HG03025 (cell line): Measurements from ENCODE around the gene ARAF.
"Not testable (repeated sequence)": the region's sequence is repeated elsewhere in the genome, so short reads cannot be mapped to it uniquely, and the experiment has no call there.

Experiments used
- ATAC-seq: cut with Tn5 transposase; IDR thresholded peaks from one replicate; pipeline ENCODE4 v1.9.1; 2021; ENCODE audit warnings: mild to moderate bottlenecking, moderate library complexity; ENCODE audit not compliant: unreplicated experiment, low FRiP score

ARAF gene

GRCh38 chrX:47584714-47585113 lies 23.7 kb downstream of the ARAF start:
- no peak for ATAC-seq

GRCh38 chrX:47585273-47585672 lies 24.3 kb downstream of the ARAF start:
- ATAC-seq, result no peak

DNA sequence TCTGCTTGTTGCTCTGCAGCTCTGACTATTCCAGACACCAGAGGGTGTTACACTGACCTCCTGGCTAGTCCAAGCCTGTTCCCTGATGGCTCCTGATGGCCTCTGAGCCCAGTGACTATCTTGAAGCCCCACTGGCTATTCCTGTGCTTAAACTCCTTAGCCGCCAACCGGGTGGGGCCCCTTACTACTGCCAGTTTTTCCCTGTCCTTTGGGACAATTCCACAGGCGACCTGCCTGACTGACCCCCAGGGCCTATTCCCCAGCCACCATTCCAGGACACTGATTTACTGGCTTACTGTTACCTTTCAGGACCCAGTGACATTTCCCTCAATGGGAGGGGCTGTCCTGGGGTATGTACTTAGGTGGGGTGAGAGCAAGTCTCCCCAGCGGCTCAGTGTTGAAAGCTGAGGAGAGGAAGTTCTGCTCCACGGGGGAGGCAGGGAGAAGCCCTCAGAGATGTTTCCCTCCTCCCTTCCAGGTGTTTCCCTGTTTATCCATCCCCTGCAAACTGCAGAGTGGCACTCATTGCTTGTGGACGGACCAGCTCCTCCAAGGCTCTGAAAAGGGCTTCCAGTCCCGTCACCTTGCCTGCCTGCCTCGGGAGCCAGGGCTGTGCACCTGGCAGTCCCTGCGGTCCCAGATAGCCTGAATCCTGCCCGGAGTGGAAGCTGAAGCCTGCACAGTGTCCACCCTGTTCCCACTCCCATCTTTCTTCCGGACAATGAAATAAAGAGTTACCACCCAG lies 25.2 kb downstream of the ARAF start:
- ATAC-seq, result no peak

- ATAC-seq, result no peak
These were observed 26.3 kb downstream of the ARAF start for GRCh38 chrX:47587091-47587891.

DNA sequence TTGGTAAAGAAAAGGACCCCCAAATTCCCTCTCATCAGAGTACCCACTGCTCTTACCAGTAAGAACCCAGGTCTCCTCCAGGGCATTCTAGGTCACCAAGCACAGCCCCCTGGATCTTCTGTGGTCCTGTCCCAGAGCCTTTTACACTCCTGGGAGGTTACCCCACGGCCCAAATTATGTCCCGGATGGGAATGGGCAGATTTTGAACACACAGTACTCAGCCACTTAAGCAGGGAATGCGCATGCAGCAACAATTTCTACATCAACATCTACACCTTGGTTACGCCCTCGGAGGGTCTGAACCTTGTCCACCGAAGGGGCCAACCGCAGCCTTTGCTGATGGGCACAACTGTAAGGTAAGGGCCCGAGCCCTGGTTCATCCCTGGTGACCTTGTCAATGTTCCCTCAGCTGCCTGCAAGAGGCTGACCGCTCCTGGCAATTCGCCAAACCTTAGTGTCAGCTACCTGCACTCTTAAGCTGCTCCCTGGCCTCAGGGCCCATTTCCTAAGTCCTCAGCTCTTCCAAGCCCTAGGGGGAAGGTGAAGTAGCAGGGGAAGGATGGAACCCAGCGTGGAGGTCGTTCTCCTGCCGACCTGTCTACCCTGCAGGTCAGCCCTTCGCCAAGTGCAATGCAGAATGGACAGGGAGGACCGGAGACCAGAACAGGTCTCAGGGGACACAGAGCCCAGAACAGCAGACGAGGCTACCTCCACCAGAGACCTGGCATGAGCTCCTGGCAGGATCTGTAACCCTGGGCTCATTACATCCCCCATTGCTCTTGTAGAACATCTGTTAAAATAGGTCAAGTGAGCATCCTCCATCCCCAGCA lies 27.1 kb downstream of the ARAF start:
- ATAC-seq, result no peak

- no peak for ATAC-seq
These were observed 30.0 kb downstream of the ARAF start for GRCh38 chrX:47590984-47591383.

DNA sequence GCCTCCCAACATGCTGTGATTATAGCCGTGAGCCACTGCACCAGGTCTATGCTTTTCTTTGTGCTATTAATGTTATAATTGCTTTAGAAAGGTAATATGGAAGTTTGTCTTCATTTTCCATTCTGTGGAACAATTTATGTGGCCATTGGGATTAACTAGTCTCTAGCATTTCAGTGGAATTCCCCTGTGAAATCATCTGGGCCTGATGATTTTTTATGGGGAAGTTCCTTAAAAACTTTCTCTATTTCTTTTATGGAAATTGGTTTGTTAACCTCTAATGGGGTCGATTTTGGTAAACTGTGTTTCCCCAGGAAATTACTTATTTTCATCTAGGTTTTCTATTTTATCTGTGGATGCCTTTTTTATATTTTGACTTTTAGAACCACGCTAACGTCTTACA lies 32.5 kb downstream of the ARAF start:
- ATAC-seq, result no peak

- no peak for ATAC-seq
These were observed 34.8 kb downstream of the ARAF start for GRCh38 chrX:47595716-47596251.

DNA sequence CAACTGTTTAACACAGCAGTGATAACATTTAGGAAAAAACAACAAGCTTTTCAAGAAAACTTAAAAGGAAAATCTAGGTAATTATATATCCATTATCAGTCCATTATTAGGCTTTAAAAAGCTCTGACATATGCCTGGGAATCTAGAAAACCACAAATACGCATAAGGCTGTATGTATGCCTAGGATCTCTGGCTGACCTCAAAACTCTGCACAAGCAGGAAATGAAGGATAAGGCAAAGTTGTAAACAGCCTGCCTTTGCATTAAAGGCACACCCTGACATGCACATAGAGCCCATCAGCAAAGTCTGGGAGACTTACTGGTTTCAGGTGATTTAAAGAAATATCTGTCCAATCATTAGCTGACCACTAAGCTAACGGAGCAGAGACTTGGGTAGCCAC lies 35.3 kb downstream of the ARAF start:
- ATAC-seq, result no peak

DNA sequence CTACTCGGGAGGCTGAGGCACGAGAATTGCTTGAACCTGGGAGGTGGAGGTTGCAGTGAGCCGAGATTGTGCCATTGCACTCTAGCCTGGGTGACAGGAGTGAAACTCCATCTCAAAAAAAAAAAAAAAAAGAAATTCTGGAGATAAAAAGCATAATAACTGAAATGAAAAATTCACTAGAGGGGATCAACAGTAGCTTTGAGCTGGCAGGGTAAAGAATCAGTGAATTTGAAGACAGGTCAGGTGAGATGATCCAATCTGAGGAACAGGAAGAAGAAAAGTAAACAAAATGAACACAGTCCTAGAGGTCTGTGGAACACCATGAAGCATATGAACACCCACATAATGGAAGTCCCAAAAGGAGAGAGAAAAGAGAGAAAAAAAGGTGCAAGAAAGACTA lies 36.2 kb downstream of the ARAF start:
- no peak for ATAC-seq

- not testable (repeated sequence) for ATAC-seq
These were observed 42.1 kb downstream of the ARAF start for GRCh38 chrX:47603125-47603524.

- no peak for ATAC-seq
These were observed 44.0 kb downstream of the ARAF start for GRCh38 chrX:47605024-47605423.

DNA sequence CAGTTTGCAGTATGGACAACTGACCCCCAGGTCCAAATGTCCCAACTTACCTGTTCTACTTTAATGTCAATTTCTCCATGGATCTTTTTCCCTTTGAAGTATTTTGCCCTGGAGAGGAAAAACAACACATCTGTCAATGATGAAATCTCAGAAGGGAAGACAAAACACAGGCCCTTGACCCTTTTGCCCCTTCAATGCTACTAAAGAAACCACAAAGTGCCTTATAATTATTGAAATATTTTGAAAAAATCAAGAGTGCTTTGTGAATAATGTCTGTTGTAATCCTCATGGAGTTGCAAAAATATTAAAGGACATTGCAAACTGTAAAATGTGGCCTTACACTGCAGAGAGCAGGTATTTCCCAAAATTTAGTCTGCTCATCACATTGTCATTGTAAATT lies 46.1 kb downstream of the ARAF start:
- ATAC-seq, result no peak

- no peak for ATAC-seq
These were observed 47.3 kb downstream of the ARAF start for GRCh38 chrX:47608130-47608810.

DNA sequence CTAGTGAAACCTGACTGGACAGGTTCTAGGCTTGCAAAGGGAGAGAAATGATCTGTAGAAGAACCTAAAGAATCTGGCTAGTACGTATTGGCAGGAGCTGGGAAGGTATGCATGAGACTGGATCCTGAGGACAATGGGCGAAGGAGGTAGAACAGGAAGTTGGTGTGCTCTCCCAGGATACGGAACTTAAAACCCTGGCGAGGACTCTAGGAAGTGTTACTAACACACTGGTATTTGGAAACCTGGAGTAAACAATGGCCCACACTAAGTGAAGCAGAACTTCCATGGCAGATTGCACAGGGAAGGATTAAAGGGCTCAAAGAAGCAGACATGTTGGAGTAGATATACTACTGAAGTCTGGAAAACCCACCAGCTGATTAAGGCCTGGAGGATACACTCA lies 49.5 kb downstream of the ARAF start:
- ATAC-seq, result no peak

GRCh38 chrX:47611489-47611888 lies 50.5 kb downstream of the ARAF start:
- no peak for ATAC-seq

- no peak for ATAC-seq
These were observed 50.9 kb downstream of the ARAF start for GRCh38 chrX:47611926-47612325.

GRCh38 chrX:47612418-47612817 lies 51.4 kb downstream of the ARAF start:
- no peak for ATAC-seq

- ATAC-seq, result no peak
These were observed 52.1 kb downstream of the ARAF start for GRCh38 chrX:47613082-47613481.

GRCh38 chrX:47614618-47615017 lies 53.6 kb downstream of the ARAF start:
- ATAC-seq, result no peak
